Right atrium auricular region (tissue), 2 donors: ENCODE measurements around the gene BIRC5. TPM values are rescaled to one million over a fixed set of nuclear protein-coding genes. Genes with fewer than 3 reads are reported as not detected.

Experiments used
- DNase-seq: peaks from one replicate; pipeline ENCODE4 v3.0.0-alpha.2; 2019; ENCODE audit warnings: low spot score
- H3K27ac ChIP-seq, 2 donors: fragments of 200-600 bp; sonication (generic); 1 replicate in 1 of 2; 2 replicates in 1 of 2; pipeline ENCODE4 v1.5.1; 2016 to 2019
- H3K27me3 ChIP-seq, 2 donors: fragments of 200-600 bp; sonication (generic); one replicate each; pipeline versions ENCODE4 v1.5.1 to v1.6.0; 2017 to 2019
- H3K36me3 ChIP-seq: fragments of 200-600 bp; sonication (generic); one replicate; pipeline ENCODE4 v1.5.1; 2016
- H3K4me1 ChIP-seq, 2 donors: fragments of 200-600 bp; sonication (generic); one replicate each; pipeline versions ENCODE4 v1.5.1 to v1.6.0; 2017 to 2019
- H3K4me3 ChIP-seq, 2 donors: fragments of 200-600 bp; sonication (generic); 1 replicate in 1 of 2; 2 replicates in 1 of 2; pipeline ENCODE4 v1.5.1; 2017 to 2019; ENCODE audit warnings: mild to moderate bottlenecking in 1 of 2, moderate library complexity in 1 of 2
- H3K9me3 ChIP-seq, 2 donors: fragments of 200-600 bp; sonication (generic); one replicate each; pipeline ENCODE4 v1.5.1; 2019
- CTCF ChIP-seq, 2 donors: fragments of 200-600 bp; sonication (generic); IDR thresholded peaks; one replicate each; pipeline ENCODE4 v1.5.1; 2019; ENCODE audit warnings: antibody characterized with exemption in 2 of 2
- total RNA-seq, 2 donors: library from RNA; depleted of rRNA; stranded (reverse); fragments of >200 nt; gene quantifications; one replicate each; pipeline ENCODE4 v1.1.0, GENCODE V29; 2016

The BIRC5 gene
- total RNA-seq, 2 donors from 2014 or later: 3.7 TPM; not detected in 1

GRCh38 chr17:78268951-78269905 lies 55.2 kb downstream of the BIRC5 start:
- Histone ChIP-seq H3K4me3 (no peak overlapping the region), H3K4me1 (peaks cover 0 to 10% of the 10 kb centered on the region in 2 donors), H3K36me3 (no peaks in the 10 kb centered on the region), H3K27ac (no peak overlapping the region), H3K9me3 (no peaks in the 10 kb centered on the region), H3K27me3 (no peaks in the 10 kb centered on the region)
- TF ChIP-seq CTCF (IDR thresholded peaks at IDR 0.05): no peak
- DNase-seq: no peak

- Histone ChIP-seq H3K9me3 (no peaks in the 10 kb centered on the region), H3K4me3 (no peak overlapping the region), H3K36me3 (no peaks in the 10 kb centered on the region), H3K27ac (no peak overlapping the region), H3K4me1 (peaks cover 0 to 10% of the 10 kb centered on the region in 2 donors), H3K27me3 (no peaks in the 10 kb centered on the region)
- no peak for DNase-seq
- TF ChIP-seq CTCF (IDR thresholded peaks at IDR 0.05): no peak
Measured at GRCh38 chr17:78269955-78270381, 55.9 kb downstream of the BIRC5 start.

GRCh38 chr17:78271419-78272170 lies 57.5 kb downstream of the BIRC5 start:
- no peak for TF ChIP-seq CTCF (IDR thresholded peaks at IDR 0.05)
- H3K4me1 ChIP-seq: peaks cover 0 to 10% of the 10 kb centered on the region in 2 donors
- no peak overlapping the region for H3K4me3 ChIP-seq
- H3K27ac ChIP-seq: no peak overlapping the region
- no peak for DNase-seq
- no peaks in the 10 kb centered on the region for H3K9me3 ChIP-seq
- H3K27me3 ChIP-seq: no peaks in the 10 kb centered on the region
- no peaks in the 10 kb centered on the region for H3K36me3 ChIP-seq

GRCh38 chr17:78272181-78272913 lies 58.3 kb downstream of the BIRC5 start:
- H3K4me1 ChIP-seq: peaks cover 0 to 10% of the 10 kb centered on the region in 2 donors
- H3K27ac ChIP-seq: no peak overlapping the region
- H3K4me3 ChIP-seq: no peak overlapping the region
- H3K36me3 ChIP-seq: no peaks in the 10 kb centered on the region
- no peaks in the 10 kb centered on the region for H3K9me3 ChIP-seq
- peak; percentile 70 for DNase-seq
- TF ChIP-seq CTCF (IDR thresholded peaks at IDR 0.05): no peak
- H3K27me3 ChIP-seq: no peaks in the 10 kb centered on the region

- no peak for DNase-seq
- no peak for TF ChIP-seq CTCF (IDR thresholded peaks at IDR 0.05)
- Histone ChIP-seq H3K9me3 (no peaks in the 10 kb centered on the region), H3K4me1 (peaks cover 0 to 10% of the 10 kb centered on the region in 2 donors), H3K4me3 (no peak overlapping the region), H3K36me3 (no peaks in the 10 kb centered on the region), H3K27me3 (no peaks in the 10 kb centered on the region), H3K27ac (no peak overlapping the region)
Measured at GRCh38 chr17:78272914-78273258, 58.8 kb downstream of the BIRC5 start.
